K562 treated with DMSO at 1 percent for 48 hours (cell line): ENCODE results near the gene EEF1AKMT4. TPM values are rescaled to one million over a fixed set of nuclear protein-coding genes. Genes with fewer than 3 reads are reported as not detected.

Experiments
- total RNA-seq: library from RNA; unstranded; fragments of 300-600 nt; gene quantifications from 2 replicates; pipeline ENCODE4 v1.2.3, GENCODE V29; 2022; ENCODE audit warnings: low replicate concordance; ENCODE audit errors: extremely low read depth

EEF1AKMT4 gene
- not detected in 2 replicates for total RNA-seq

GRCh38 chr3:184249412-184250166, at the start of gene EEF1AKMT4:
EEF1AKMT4 (plus strand) TSS chr3:184249672; CDS start chr3:184249695, 23 bp downstream.

DNA sequence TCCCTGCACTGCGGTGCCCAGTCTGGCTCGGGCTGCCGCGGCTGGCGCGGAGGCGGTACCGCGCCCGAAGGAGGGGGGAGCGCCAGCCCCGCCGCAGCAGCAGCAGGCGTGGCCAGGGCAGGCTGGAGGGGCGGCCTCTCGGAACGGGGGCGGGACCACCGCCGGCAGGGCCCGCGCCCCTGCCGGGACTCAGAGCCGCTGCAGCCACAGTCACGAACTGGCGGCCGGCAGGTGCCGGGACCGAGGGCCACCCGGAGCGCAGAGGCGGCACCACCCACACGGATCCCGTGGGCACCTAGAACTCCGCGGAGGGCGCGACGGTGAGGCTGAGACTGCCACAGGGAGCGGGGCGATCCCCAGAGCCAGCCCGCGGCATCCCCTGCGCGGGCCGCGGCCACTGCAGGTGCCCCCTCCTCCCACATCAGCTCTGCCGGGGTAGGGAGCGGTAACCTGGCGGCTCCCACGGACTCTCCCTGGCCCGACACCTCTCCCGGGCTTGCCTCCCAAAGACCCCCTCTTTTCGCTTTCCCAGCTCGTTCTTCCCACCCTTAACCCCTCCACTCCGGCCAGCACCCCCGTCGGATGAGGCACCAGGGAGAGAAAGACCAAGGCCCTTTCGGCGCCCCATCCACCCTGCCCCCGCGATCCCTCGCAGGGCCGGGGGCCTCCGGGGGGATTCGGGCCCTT, 19.9 kb upstream of the EEF1AKMT4 start, which contains the start of gene VWA5B2:
TSS of gene VWA5B2 (plus strand) at position 192 of the 687 bp plus-strand sequence. CDS start 944 bp downstream, outside the sequence.

GRCh38 chr3:184248454-184249411, 739 bp upstream of the EEF1AKMT4 start, which contains the start of gene ALG3:
ALG3 (minus strand) TSS chr3:184248962; CDS start chr3:184248940, 22 bp downstream.

DNA sequence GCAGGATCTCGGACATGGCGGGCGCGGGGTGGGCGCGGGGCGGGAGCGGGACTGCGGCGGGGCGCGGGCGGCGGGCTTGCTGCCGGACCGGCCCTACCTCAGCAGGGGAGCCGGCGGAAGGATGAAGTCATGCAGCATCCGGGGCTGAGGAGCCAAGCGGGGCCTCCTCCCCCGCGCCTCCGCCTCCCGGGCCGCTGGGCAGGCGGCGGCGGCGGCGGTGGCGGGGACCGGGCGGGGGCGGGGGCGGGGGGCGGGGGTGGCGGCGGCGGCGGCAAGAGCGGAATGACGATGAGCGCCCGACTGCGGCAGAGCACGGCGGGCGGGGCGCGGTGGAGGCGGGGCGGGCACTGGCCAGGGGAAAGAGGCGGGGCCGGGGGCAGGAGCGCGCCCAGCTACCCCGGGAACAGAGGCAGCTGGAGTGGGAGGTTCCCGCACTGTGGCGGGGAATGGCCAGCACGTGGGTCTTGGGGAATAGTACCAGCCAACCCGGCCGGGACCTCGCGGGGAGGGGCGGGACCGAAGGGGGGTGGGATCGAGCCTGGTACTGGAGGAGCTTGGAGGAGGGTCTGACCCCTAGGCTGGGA, 11.9 kb downstream of the EEF1AKMT4 start, which contains the start of gene CAMK2N2:
TSS of gene CAMK2N2 (minus strand) at position 284 of the 584 bp plus-strand sequence. CDS start at position 16, 268 bp downstream.

GRCh38 chr3:184275961-184276910, 26.8 kb downstream of the EEF1AKMT4 start, which contains the start of gene ECE2:
ECE2 (plus strand) TSS chr3:184276022; CDS start chr3:184276154, 132 bp downstream.

GRCh38 chr3:184298759-184299487, 49.5 kb downstream of the EEF1AKMT4 start, which contains the start of gene PSMD2:
PSMD2 (plus strand) TSS chr3:184299241; CDS start chr3:184299267, 26 bp downstream.

Other genes with a start within 250 kb of the EEF1AKMT4 start
- not detected in 2 replicates for gene ABCC5, start 231.8 kb upstream of the EEF1AKMT4 start, total RNA-seq
- not detected in 2 replicates for gene HTR3D, start 217.9 kb upstream of the EEF1AKMT4 start, total RNA-seq
- not detected in 2 replicates for gene HTR3C, start 196.6 kb upstream of the EEF1AKMT4 start, total RNA-seq
- not detected in 2 replicates for gene HTR3E, start 152.6 kb upstream of the EEF1AKMT4 start, total RNA-seq
- not detected in 2 replicates for gene EIF2B5, start 114.3 kb upstream of the EEF1AKMT4 start, total RNA-seq
- not detected in 2 replicates for gene DVL3, start 94.3 kb upstream of the EEF1AKMT4 start, total RNA-seq
- gene AP2M1, start 74.8 kb upstream of the EEF1AKMT4 start, total RNA-seq: 892 TPM in 1 of 2 replicates, not detected in the other
- gene ABCF3, start 63.5 kb upstream of the EEF1AKMT4 start, total RNA-seq: not detected in 2 replicates
- gene VWA5B2, start 20.1 kb upstream of the EEF1AKMT4 start, total RNA-seq: not detected in 2 replicates
- not detected in 2 replicates for gene ALG3, start 710 bp upstream of the EEF1AKMT4 start, total RNA-seq
- gene CAMK2N2, start 11.9 kb downstream of the EEF1AKMT4 start, total RNA-seq: not detected in 2 replicates
- not detected in 2 replicates for gene ECE2, start 26.4 kb downstream of the EEF1AKMT4 start, total RNA-seq
- gene PSMD2, start 49.6 kb downstream of the EEF1AKMT4 start, total RNA-seq: 440 TPM in 1 of 2 replicates, not detected in the other
- 513 TPM in 1 of 2 replicates, not detected in the other for gene EIF4G1, start 64.9 kb downstream of the EEF1AKMT4 start, total RNA-seq
- gene FAM131A, start 87.9 kb downstream of the EEF1AKMT4 start, total RNA-seq: not detected in 2 replicates
- gene CLCN2, start 111.9 kb downstream of the EEF1AKMT4 start, total RNA-seq: not detected in 2 replicates
- gene POLR2H, start 112.0 kb downstream of the EEF1AKMT4 start, total RNA-seq: not detected in 2 replicates
- gene THPO, start 128.5 kb downstream of the EEF1AKMT4 start, total RNA-seq: not detected in 2 replicates
- not detected in 2 replicates for gene CHRD, start 130.4 kb downstream of the EEF1AKMT4 start, total RNA-seq